Measurements from ENCODE around the gene NFIB. TPM values are rescaled to one million over a fixed set of nuclear protein-coding genes. Genes with fewer than 3 reads are reported as not detected.

The NFIB gene
- total RNA-seq, 1 donor from 2014 or later = 2.4 TPM

DNA sequence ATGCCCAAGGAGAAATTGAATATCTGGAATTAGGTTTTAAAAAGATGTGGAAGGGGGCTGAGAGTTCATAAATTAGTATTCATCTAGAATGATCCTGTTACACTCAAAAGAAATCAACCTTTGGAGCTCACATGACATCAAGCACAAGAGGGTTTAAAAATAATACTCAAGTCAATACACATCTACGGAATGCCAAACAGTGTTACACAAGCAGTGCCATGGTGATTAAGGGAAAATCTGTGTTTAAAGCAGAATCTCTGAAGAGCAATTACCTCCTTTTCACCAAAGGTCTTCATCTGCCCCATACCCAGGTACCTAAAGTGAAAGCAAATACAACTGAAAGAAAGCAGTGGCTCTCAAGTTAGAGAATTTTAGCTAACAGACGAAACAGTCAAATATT, 261.6 kb downstream of the NFIB start:
- DNase-seq (ENCODE audit: low read depth) = no peak
- H3K4me3 ChIP-seq (ENCODE audit: low read depth, low read length) = no peak overlapping the region
- TF ChIP-seq, protein P1, sequence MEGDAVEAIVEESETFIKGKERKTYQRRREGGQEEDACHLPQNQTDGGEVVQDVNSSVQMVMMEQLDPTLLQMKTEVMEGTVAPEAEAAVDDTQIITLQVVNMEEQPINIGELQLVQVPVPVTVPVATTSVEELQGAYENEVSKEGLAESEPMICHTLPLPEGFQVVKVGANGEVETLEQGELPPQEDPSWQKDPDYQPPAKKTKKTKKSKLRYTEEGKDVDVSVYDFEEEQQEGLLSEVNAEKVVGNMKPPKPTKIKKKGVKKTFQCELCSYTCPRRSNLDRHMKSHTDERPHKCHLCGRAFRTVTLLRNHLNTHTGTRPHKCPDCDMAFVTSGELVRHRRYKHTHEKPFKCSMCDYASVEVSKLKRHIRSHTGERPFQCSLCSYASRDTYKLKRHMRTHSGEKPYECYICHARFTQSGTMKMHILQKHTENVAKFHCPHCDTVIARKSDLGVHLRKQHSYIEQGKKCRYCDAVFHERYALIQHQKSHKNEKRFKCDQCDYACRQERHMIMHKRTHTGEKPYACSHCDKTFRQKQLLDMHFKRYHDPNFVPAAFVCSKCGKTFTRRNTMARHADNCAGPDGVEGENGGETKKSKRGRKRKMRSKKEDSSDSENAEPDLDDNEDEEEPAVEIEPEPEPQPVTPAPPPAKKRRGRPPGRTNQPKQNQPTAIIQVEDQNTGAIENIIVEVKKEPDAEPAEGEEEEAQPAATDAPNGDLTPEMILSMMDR (conservative IDR thresholded peaks at IDR 0.05; ENCODE audit: low read depth, low read length) = no peak

DNA sequence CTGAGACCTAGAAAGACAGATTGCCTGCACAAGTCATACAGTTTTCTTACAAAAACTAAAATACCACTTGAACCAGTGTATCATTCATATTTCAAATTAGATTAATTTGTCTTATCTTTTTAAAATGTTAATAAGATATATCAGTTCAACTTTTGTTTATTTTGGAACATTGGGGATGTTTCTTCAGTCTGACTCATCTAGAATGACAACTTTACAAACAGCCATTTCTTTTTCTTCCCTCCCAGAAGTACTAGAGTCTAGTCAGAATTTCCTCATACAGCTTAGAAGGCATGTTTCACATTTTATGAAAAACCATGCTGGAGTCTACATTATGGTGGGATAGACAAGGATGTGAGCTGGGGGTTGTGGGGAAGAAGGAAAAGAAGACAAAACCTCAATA, 262.5 kb downstream of the NFIB start:
- no peak for DNase-seq (ENCODE audit: low read depth)
- no peak overlapping the region for H3K4me3 ChIP-seq (ENCODE audit: low read depth, low read length)
- TF ChIP-seq, protein P1 (conservative IDR thresholded peaks at IDR 0.05; ENCODE audit: low read depth, low read length) = no peak

DNA sequence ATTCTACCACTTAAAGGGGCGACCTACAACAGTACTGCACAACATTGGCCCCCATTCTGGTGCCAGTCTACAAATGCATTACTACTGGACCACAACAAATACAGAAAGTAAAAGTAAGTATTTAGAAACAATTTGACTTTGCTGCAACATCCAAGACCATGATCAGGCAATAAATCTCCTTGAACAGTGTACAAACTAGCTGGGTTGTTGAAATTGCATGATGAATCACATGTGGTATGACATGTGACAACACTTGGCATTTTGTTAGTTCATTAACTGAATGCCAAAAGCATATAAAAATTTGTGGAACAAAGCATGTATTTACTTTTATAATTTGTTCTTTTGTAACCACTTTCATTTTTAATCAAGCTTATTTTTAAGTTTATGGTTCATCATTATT, 270.5 kb downstream of the NFIB start:
- TF ChIP-seq, protein P1 (conservative IDR thresholded peaks at IDR 0.05; ENCODE audit: low read depth, low read length) = no peak
- H3K4me3 ChIP-seq (ENCODE audit: low read depth, low read length) = no peak overlapping the region
- no peak for DNase-seq (ENCODE audit: low read depth)

DNA sequence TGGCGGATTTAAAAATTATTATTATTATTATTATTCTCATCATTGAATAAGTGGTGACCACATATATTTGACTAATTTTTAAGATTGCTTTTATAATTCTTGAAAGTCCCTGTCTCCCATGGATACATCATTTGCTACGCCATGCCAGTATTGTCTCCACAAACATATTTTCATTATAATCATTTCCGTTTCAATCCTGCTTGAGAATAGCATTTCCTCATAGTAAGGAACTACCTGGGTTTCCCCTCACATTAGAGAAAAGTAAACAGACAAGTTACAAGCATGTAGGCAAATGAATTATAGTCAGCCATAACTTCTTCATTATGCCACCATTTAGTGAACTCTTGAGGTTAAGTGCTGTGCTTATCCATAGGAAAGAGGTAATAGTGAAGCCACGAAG, 276.6 kb downstream of the NFIB start:
- no peak overlapping the region for H3K4me3 ChIP-seq (ENCODE audit: low read depth, low read length)
- TF ChIP-seq, protein P1 (conservative IDR thresholded peaks at IDR 0.05; ENCODE audit: low read depth, low read length) = no peak
- DNase-seq (ENCODE audit: low read depth) = no peak

DNA sequence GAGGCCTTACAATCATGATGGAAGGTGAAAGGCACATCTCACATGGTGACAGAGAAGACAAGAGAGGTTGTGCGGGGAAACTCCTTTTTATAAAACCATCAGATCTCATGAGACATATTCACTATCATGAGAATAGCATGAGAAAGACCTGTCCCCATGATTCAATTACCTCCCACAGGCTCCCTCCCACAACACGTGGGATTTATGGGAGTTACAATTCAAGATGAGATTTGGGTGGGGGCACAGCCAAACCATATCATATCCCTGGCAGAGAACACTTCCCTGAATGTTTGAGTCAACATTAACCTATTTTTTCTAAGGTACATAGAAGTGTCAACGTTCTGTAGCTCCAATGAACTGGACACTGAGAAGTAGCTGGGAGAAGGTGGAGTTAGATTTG, 280.9 kb downstream of the NFIB start:
- TF ChIP-seq, protein P1 (conservative IDR thresholded peaks at IDR 0.05; ENCODE audit: low read depth, low read length) = no peak
- no peak overlapping the region for H3K4me3 ChIP-seq (ENCODE audit: low read depth, low read length)
- DNase-seq (ENCODE audit: low read depth) = no peak
